ENCODE data around the gene RAB1B. TPM values are rescaled to one million over a fixed set of nuclear protein-coding genes. Genes with fewer than 3 reads are reported as not detected.

Gene RAB1B
- total RNA-seq, 2 experiments from 2014 or later, result 146 to 155 TPM

Other genes with a start within 250 kb of the RAB1B start
- under 1 TPM in 1 of 2 experiments, not detected in 1; 0.54 TPM for gene CATSPER1, start 242.2 kb upstream of the RAB1B start, total RNA-seq
- not detected for gene GAL3ST3, start 219.5 kb upstream of the RAB1B start, total RNA-seq
- 100 to 1,000 TPM; 256 to 281 TPM for gene SF3B2, start 216.3 kb upstream of the RAB1B start, total RNA-seq
- 100 to 1,000 TPM in 1 of 2 experiments, 10 to 100 TPM in 1; 96.6 to 104 TPM for gene PACS1, start 198.4 kb upstream of the RAB1B start, total RNA-seq
- 10 to 100 TPM; 44.5 to 56.5 TPM for gene KLC2, start 10.9 kb upstream of the RAB1B start, total RNA-seq
- gene CNIH2, start 9.5 kb downstream of the RAB1B start, total RNA-seq, result 1 to 10 TPM; 1.1 to 1.2 TPM
- gene YIF1A, start 20.5 kb downstream of the RAB1B start, total RNA-seq, result 10 to 100 TPM; 56.5 to 73.9 TPM
- not detected for gene TMEM151A, start 23.3 kb downstream of the RAB1B start, total RNA-seq
- 10 to 100 TPM; 16.8 to 35.5 TPM for gene CD248, start 48.4 kb downstream of the RAB1B start, total RNA-seq
- gene RIN1, start 67.8 kb downstream of the RAB1B start, total RNA-seq, result 1 to 10 TPM in 1 of 2 experiments, under 1 TPM in 1; 0.68 to 2.5 TPM
- 10 to 100 TPM; 55.3 to 56.8 TPM for gene BRMS1, start 76.5 kb downstream of the RAB1B start, total RNA-seq
- gene B4GAT1, start 79.0 kb downstream of the RAB1B start, total RNA-seq, result 1 to 10 TPM; 7.9 to 8.7 TPM
- 10 to 100 TPM in 1 of 2 experiments, 1 to 10 TPM in 1; 7.6 to 10.1 TPM for gene SLC29A2, start 103.1 kb downstream of the RAB1B start, total RNA-seq
- gene NPAS4, start 152.4 kb downstream of the RAB1B start, total RNA-seq, result under 1 TPM in 1 of 2 experiments, not detected in 1; 0.12 TPM
- 10 to 100 TPM; 75.5 to 91.3 TPM for gene MRPL11, start 170.2 kb downstream of the RAB1B start, total RNA-seq
- gene PELI3, start 198.3 kb downstream of the RAB1B start, total RNA-seq, result 1 to 10 TPM; 4.1 to 5.7 TPM
- 10 to 100 TPM; 54.2 to 79.6 TPM for gene DPP3, start 211.8 kb downstream of the RAB1B start, total RNA-seq
- 10 to 100 TPM; 12.6 to 12.9 TPM for gene BBS1, start 242.0 kb downstream of the RAB1B start, total RNA-seq

All from activated CD8-positive, alpha-beta memory T cell treated with anti-CD3 and anti-CD28 coated beads, Interleukin-2, amount 10 ng/mL, durations not matched to agents 7 days and 5 days (primary cell).